Pancreas (tissue), 10 donors: Measurements from ENCODE around the gene ZDHHC16. TPM values are rescaled to one million over a fixed set of nuclear protein-coding genes. Genes with fewer than 3 reads are reported as not detected.
A peak's percentile ranks its signal among the peaks of the same experiment; 100 is the strongest.

Experiments
- ATAC-seq, 4 donors: fragments of 200-7000 bp; cut with Tn5 transposase; one replicate each; pipeline versions ENCODE4 v1.8.0 to v1.9.1; 2020; ENCODE audit warnings: mild to moderate bottlenecking in 4 of 4, moderate library complexity in 4 of 4
- DNase-seq, 6 donors: peaks; one replicate each; pipeline ENCODE4 v3.0.0-alpha.2; 2020
- FAIRE-seq: peaks from 2 replicates; lab custom pipeline; 2012; peaks lifted over from hg19 to GRCh38; lab: Jason Lieb, UNC
- H3K27ac ChIP-seq, 4 donors: fragments of 200-600 bp; sonication (generic); 1 replicate in 3 of 4; 2 replicates in 1 of 4; pipeline versions ENCODE4 v1.5.0 to v1.8.0; 2020
- H3K27me3 ChIP-seq, 4 donors: fragments of 200-600 bp; one replicate each; pipeline ENCODE4 v1.8.0; 2021
- H3K36me3 ChIP-seq, 3 donors: fragments of 200-600 bp; sonication (generic) in 1 of 3; one replicate each; pipeline versions ENCODE4 v1.5.0 to v1.8.0; 2020 to 2021
- H3K4me1 ChIP-seq, 3 donors: fragments of 200-600 bp; one replicate each; pipeline ENCODE4 v1.8.0; 2021
- H3K4me3 ChIP-seq, 4 donors: fragments of 200-600 bp; sonication (generic) in 2 of 4; one replicate each; pipeline versions ENCODE4 v1.5.0 to v1.8.0; 2020 to 2021
- H3K9me3 ChIP-seq, 4 donors: fragments of 200-600 bp; one replicate each; pipeline ENCODE4 v1.8.0; 2021
- CTCF ChIP-seq, 4 donors: fragments of 200-600 bp; sonication (generic) in 3 of 4; IDR thresholded peaks; one replicate each; pipeline versions ENCODE4 v1.5.0 to v1.8.0; 2021; ENCODE audit warnings: antibody characterized with exemption in 4 of 4
- WGBS, 2 donors: extraction: QIAGEN DNeasy Blood & Tissue Kit; methylation state at CpG; one replicate each; pipeline ENCODE4 v1.1.7; 2013; 5-methylcytosine and 5-hydroxymethylcytosine counted together
- intact Hi-C, 3 donors: fragments of 100-400 bp; cut with DNase I; formaldehyde crosslinking; loops; one replicate each; pipeline versions ENCODE4 v1.11.1 to v1.14.2; 2022
- polyA plus RNA-seq, 2 donors: library from polyadenylated mRNA; stranded (reverse); fragments of 200-250 nt; gene quantifications; one replicate each; pipeline ENCODE4 v1.2.3, GENCODE V29; 2013
- total RNA-seq, 6 donors: library from RNA; stranded (reverse); fragmentation: NEBNext Ultra II Directional in 4 of 6; extraction: Animal tissue kit (Norgen Biotek cat#: 25700) in 4 of 6; gene quantifications; one replicate each; pipeline versions ENCODE4 v1.2.1 to v1.2.4, GENCODE V29; 2021 to 2023
- donor health status: healthy with polysubstance abuse.
- donor health status: DM: no; HTN: no; CAD: no; lungs with moderate emphysema.
- donor health status: DM: no; HTN: no; CAD: no.
- donor health status: control.
- donor health status: control.
- donor health status: Bipolar disorder and iron deficiency.
- donor health status: DM: yes; HTN: yes; CAD: no.
- donor health status: DM: no; HTN: no; CAD: no.
- donor health status: DM: no; HTN: no; CAD: no.
- donor health status: DM: yes; HTN: yes; CAD: no.

The ZDHHC16 gene
- total and polyA plus RNA-seq, 8 donors: 11.4 to 22.7 (median 16.9) TPM

- H3K27me3 ChIP-seq: no peaks in the 10 kb centered on the region
- intact Hi-C loops: no loop called here
- peaks cover 8 to 17% (median 14%) of the 10 kb centered on the region in 3 donors for H3K4me1 ChIP-seq
- peak; percentile 15 to 57 (median 40) for TF ChIP-seq CTCF (IDR thresholded peaks at IDR 0.05)
- peak within 1 kb of the TSS; percentile 53 to 92 (median 76) for H3K27ac ChIP-seq
- FAIRE-seq (no peak), DNase-seq (peak; percentile 92 to 99 (median 97)), ATAC-seq (peak; percentile 91 to 97 (median 94))
- H3K9me3 ChIP-seq: no peaks in the 10 kb centered on the region
- H3K4me3 ChIP-seq: peak within 1 kb of the TSS; percentile 75 to 90 (median 82)
- H3K36me3 ChIP-seq: peaks cover 0 to 8% (median 2%) of the 10 kb centered on the region in 3 donors
- 1 to 2% methylated on average over 70 to 86 of the region's 90 CpGs for WGBS, 2 donors
Observed at GRCh38 chr10:97425964-97426775, 19.8 kb upstream of the ZDHHC16 start, which contains the start of gene PGAM1. Gene PGAM1, plus strand, starts transcription at chr10:97426191. Its CDS starts 117 bp downstream, at chr10:97426308.

GRCh38 chr10:97426776-97427570 lies 19.0 kb upstream of the ZDHHC16 start:
- 14 to 17% methylated on average over 34 of the region's 34 CpGs for WGBS, 2 donors

GRCh38 chr10:97427571-97428179 lies 18.3 kb upstream of the ZDHHC16 start:
- H3K36me3 ChIP-seq: peaks cover 0 to 18% (median 6%) of the 10 kb centered on the region in 3 donors
- FAIRE-seq (no peak), ATAC-seq (peak in 3 of 4 donors; percentile 11 to 16 (median 12)), DNase-seq (peak in 2 of 6 donors; percentile 34 to 38)
- 18 to 25% methylated on average over 9 of the region's 9 CpGs for WGBS, 2 donors
- TF ChIP-seq CTCF (IDR thresholded peaks at IDR 0.05): no peak
- H3K4me1 ChIP-seq: peaks cover 8 to 17% (median 14%) of the 10 kb centered on the region in 3 donors
- H3K27ac ChIP-seq: peak overlapping the region in 3 of 4 donors; percentile 33 to 92 (median 82)
- no peaks in the 10 kb centered on the region for H3K27me3 ChIP-seq
- no peaks in the 10 kb centered on the region for H3K9me3 ChIP-seq
- intact Hi-C loops: no loop called here
- peak overlapping the region in 3 of 4 donors; percentile 75 to 90 (median 84) for H3K4me3 ChIP-seq

More at GRCh38 chr10:97426776-97427570, 19.0 kb upstream of the ZDHHC16 start:
- ATAC-seq: peak in 3 of 4 donors; percentile 1 to 18 (median 1)
- Histone ChIP-seq H3K4me3 (peak overlapping the region; percentile 75 to 90 (median 82)), H3K4me1 (peaks cover 8 to 17% (median 14%) of the 10 kb centered on the region in 3 donors), H3K27me3 (no peaks in the 10 kb centered on the region), H3K36me3 (peaks cover 0 to 16% (median 6%) of the 10 kb centered on the region in 3 donors), H3K9me3 (no peaks in the 10 kb centered on the region), H3K27ac (peak overlapping the region; percentile 33 to 92 (median 68))
- TF ChIP-seq CTCF (IDR thresholded peaks at IDR 0.05): no peak
- DNase-seq: peak in 1 of 6 donors; percentile 34
- intact Hi-C loops: no loop called here
- no peak for FAIRE-seq

- WGBS, 2 donors: 71 to 72% methylated on average over 4 of the region's 4 CpGs
- Histone ChIP-seq H3K4me3 (no peak overlapping the region), H3K27ac (peak overlapping the region in 1 of 4 donors; percentile 92), H3K9me3 (no peaks in the 10 kb centered on the region), H3K36me3 (peaks cover 0 to 19% (median 6%) of the 10 kb centered on the region in 3 donors), H3K27me3 (no peaks in the 10 kb centered on the region), H3K4me1 (peaks cover 8 to 17% (median 14%) of the 10 kb centered on the region in 3 donors)
- intact Hi-C loops: no loop called here
- DNase-seq: no peak
- ATAC-seq: no peak
- no peak for FAIRE-seq
- TF ChIP-seq CTCF (IDR thresholded peaks at IDR 0.05): no peak
Observed at GRCh38 chr10:97428572-97428981, 17.4 kb upstream of the ZDHHC16 start.
